Measurements from ENCODE around the gene CD44.

DNA sequence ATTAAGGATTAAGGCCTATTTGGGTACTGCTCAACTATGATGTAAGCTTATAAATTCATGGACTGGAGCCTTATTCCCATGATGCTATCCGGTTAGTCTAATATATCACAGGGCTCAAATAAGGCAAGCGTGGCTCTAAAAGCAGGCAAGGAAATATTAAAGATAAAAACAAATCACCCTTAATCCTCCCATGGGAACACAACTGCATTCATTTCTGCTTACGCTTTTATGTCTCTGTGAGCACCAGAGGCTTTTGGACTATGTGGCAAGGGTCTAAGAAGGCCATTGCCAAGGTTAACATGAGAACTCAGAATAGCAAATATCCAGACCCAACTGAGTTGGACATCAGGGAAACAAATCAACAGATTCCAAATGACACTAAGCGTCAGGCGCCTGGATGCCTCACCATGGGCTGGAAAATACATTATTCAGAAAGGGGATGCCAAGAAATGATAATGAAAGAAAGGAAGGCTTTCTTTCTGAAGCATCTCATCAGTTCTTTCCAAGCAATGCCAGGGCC is 142.3 kb downstream of the CD44 start:
- TF ChIP-seq POLR2A (IDR thresholded peaks at IDR 0.05) (no peak), CTCF (IDR thresholded peaks at IDR 0.05 in 4 of 5, conservative IDR thresholded peaks at IDR 0.05 in 1 of 5) (no peak)

All from gastrocnemius medialis (tissue), 4 donors.